Hematopoietic multipotent progenitor cell treated with erythropoietin and hydrocortisone succinate and interleukin-3 and kit ligand, for 4 days (in vitro differentiated cells): ENCODE data around the gene PLXND1.
"Not testable (repeated sequence)": the region's sequence is repeated elsewhere in the genome, so short reads cannot be mapped to it uniquely, and the experiment has no call there.

Source experiments
- DNase-seq: peaks from one replicate; pipeline ENCODE4 v3.0.0-alpha.2; 2015

PLXND1 gene

GRCh38 chr3:129612534-129613366 is 6.3 kb upstream of the PLXND1 start:
- no peak for DNase-seq

- no peak for DNase-seq
Observed at GRCh38 chr3:129611812-129612533, 5.5 kb upstream of the PLXND1 start.

DNA sequence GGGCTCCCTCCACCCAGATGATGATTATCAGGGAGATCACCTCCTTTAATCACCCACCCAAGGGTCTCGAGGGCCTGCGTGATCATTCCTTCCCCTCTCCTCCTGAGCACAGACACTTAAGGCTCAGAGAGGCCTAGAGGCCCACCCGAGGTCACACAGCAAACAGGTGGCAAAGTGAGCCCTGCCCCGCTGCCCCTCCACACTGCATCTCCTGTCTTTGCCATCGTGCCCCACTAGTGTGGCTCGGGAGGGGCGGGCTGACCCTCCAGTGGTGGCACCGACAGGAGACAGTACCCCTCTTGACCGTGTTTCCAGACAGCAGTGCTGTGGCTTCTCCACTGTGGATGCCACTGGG is 4.9 kb upstream of the PLXND1 start:
- DNase-seq: no peak

DNA sequence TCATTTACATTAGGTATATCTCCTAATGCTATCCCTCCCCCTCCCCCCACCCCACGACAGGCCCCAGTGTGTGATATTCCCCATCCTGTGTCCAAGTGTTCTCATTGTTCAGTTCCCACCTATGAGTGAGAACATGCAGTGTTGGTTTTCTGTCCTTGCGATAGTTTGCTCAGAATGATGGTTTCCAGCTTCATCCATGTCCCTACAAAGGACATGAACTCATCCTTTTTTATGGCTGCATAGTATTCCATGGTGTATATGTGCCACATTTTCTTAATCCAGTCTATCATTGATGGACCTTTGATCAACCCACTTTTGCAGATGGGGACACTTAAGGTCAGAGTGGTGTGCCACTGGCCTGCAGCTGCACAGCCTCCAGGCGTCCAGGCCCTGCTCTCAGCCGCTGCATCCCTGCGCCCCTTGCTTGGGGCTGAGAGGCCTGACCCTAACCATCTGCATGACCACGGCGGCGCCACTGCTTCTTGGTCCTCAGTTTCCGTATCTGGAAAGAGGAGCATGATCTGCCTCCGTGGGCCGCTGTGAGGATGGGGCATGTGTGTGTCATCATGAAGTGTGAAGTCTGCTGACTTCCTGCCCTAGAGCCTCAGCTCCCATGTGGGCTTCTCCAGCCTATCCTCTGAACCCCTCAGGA is 4.4 kb upstream of the PLXND1 start:
- not testable (repeated sequence) for DNase-seq

GRCh38 chr3:129610276-129610675 is 3.8 kb upstream of the PLXND1 start:
- no peak for DNase-seq

GRCh38 chr3:129609591-129610182 is 3.2 kb upstream of the PLXND1 start:
- peak; percentile 43 for DNase-seq

DNA sequence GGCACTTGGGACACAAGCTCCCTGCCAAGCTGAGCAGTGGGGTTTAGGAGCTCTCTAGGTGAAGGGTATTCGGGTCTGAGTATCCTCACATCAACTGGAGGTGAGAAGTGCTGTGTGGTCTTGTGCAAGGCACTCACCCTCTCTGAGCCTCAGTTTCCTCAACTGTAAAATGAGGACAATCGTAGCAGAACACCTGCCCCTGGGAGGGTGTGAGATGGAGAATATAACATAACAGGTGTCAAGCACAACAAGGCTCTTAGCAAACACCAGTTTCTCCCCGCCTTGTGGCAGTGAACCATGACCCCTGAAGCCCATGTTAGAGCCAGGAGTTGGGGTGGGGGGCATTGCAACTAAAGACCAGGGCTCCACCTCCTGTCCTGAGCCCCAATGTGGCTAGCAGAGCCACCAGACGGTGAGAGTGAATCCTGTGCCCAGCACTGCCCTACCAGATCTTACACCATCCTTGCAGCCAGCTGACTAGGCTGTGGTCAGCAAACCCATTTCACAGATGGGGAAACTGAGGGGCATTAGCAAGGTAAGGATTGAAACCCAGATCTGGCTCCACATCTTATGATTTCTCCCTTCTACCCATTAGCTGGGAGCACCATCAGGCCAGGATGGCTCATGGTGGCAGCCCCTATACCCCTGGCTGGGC is 2.6 kb upstream of the PLXND1 start:
- no peak for DNase-seq

DNA sequence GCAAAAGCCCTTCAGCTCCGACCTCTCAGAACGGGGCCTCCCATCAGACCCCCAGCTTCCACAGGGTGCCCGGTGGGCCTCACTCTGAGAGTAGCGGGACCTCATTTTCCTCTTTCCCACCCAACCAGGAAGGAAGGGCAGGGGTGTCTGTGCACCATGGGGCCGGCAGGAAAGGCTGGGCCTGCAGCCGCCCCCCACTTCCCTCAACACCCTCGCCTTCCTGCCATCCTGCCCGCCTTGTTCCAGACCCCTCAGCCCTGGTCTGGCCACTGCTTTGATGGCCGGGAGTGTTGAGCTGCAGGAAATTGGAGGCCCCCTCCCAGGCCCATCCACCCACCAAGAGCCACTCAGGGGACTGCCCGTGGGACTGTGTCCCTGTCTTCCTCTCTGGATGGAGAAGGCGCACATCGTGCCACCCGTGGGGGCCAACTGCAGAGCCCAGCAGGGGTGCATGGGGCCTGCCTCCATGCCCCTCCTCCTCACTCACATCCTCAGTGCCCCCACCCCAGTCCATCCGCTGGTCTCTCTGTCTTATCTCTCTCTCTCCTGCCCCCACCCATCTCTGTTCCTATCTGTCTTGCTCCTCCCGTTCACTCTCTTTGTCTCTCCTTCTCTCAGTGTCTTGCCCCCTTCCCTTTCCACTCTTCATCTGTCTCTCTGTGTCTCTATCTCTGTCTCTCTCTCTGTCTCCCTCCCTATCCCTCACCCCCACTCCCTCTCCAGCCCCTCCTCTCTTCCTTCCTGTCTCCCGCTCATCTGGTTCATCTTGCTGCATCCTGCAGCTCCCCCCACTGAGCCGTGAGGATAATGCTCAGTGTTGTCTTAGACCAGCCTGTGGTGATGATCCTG is 1.8 kb upstream of the PLXND1 start:
- DNase-seq: peak; percentile 82

- no peak for DNase-seq
Observed at GRCh38 chr3:129607391-129608068, 1.1 kb upstream of the PLXND1 start.

GRCh38 chr3:129605922-129606635 is 397 bp downstream of the PLXND1 start:
- peak; percentile 60 for DNase-seq

GRCh38 chr3:129605203-129605921 is 1.1 kb downstream of the PLXND1 start:
- peak; percentile 77 for DNase-seq

GRCh38 chr3:129604767-129605166 is 1.7 kb downstream of the PLXND1 start:
- no peak for DNase-seq

DNA sequence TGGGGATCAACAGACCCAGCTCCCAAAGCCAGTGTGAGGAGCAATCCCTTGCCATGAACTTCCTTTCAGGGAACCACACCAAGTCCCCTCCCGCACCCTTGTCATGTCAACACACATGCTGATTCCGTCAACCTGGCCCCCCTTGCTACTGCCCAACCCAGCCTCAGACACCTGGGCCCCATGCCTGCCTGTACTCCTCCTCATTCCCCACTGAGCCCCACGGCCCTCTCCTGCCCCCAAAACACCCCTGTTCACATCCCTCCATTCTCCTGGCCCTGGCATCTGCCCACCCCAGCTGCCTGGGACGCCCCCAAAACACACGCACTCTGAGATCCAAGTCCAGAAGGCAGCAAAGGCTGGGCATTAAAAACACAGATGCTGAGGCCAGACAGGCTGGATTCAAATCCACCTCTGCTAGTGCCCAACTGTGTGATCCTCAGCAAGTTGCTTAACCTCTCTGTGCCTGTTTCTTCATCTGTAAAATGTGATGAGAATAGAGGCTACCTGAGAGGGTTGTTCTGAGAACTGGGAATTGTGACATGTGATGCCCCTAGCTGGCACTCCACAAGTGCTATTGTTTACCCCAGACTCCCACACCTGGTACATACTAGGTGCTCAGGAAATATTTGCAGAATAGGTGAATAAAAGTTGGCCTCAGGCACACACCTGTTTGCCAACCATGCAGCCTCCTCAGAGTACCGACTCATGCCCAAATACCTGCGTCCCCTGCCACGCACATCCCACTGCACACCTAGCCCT is 2.3 kb downstream of the PLXND1 start:
- DNase-seq: no peak

GRCh38 chr3:129603561-129603942 is 2.9 kb downstream of the PLXND1 start:
- DNase-seq: peak; percentile 46

DNA sequence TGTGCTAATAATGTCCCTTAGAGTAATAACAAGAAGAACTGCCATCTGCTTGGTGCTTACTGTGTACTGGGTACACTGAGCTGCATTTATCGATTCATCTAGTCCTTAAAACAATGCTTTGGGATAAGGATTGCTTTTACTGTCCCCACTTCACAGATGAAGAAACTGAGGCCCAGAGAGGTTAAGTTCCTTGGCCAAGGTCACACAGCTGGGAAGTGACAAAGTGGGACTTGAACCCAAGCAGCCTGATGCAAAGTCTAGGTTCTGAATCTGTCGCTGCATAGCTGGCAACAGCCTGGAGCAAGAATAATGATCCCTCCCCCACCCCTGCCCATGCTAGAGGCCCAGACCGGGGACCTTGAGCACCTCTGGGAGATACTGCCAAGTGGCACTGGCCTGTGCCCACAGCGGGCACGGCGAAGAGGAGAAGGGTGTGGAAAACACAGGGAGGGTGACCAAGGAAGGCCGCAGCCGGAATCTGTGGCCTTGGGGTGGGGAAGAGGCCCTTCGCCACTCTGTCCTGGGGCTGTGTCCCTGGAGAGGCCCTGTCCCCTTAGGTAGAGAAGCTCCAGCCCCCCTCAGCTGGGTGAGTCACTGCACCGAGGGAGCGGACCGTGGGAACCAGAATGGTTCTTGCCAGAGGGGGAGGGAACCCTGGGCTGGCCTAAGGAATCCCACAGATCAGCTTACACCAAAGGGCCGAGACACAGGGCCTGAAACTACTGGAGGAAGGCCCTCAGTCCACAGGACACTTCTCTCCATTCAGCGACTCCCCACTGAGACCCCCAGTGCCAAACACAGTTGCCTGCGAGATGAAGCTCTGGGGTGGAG is 3.5 kb downstream of the PLXND1 start:
- no peak for DNase-seq

DNA sequence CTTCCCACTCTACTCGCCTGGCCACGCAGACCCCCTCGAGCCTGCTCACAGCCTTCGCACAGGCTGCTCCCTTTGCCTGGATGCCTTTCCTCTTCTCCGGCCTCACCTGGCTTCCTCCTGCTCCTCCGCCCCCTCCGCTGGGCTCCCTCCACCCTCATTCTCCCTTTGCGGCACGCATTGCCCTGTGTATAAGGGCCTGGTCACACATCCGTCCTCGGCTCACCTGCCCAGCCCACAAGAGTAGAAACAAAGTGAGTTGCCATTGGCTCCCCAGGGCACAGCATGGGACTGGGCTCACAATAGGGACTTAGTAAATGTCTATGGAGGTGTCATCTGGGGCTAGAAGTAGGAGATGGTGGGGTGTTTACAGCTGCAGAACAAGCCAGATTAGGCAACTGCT is 4.2 kb downstream of the PLXND1 start:
- no peak for DNase-seq

DNA sequence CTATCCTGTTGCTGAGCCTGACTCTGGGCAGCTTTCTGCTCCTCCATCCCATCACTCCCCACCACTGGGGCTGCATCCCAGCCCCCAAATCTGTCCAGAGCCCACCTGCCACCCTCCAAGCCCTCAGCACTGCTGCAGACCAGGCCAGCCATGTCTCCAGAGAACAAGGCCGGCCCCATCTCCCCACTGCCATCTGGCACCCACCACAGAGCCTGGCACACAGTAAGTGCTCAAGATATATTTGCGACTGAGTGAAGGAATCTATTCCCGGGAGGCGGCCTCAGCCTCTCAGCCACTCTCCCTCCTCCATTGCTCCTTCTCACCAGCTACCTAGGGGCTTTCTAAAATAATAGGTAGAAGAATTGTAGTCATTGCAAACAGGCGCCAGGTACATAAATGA is 4.8 kb downstream of the PLXND1 start:
- no peak for DNase-seq

GRCh38 chr3:129600348-129600747 is 6.1 kb downstream of the PLXND1 start:
- no peak for DNase-seq
